Measurements from ENCODE around the gene KCNIP1.

DNA sequence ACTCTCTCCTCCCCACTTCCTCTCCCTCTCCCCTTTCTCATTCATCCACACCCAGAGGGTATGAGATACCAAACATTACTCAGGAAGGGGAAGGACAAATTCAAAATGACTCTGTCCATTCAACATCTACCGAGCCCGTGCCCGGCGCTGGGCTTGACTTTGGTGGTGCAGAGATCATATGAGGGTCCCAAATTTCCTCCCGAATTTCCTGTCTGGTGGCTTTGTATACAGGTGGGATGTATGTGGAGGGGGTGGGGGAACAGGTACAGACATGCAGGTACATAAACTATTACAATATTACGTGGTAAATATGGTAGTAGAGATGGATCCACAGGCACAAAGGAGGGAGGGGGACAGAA is 257.9 kb downstream of the KCNIP1 start:
- TF ChIP-seq, protein P1, sequence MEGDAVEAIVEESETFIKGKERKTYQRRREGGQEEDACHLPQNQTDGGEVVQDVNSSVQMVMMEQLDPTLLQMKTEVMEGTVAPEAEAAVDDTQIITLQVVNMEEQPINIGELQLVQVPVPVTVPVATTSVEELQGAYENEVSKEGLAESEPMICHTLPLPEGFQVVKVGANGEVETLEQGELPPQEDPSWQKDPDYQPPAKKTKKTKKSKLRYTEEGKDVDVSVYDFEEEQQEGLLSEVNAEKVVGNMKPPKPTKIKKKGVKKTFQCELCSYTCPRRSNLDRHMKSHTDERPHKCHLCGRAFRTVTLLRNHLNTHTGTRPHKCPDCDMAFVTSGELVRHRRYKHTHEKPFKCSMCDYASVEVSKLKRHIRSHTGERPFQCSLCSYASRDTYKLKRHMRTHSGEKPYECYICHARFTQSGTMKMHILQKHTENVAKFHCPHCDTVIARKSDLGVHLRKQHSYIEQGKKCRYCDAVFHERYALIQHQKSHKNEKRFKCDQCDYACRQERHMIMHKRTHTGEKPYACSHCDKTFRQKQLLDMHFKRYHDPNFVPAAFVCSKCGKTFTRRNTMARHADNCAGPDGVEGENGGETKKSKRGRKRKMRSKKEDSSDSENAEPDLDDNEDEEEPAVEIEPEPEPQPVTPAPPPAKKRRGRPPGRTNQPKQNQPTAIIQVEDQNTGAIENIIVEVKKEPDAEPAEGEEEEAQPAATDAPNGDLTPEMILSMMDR (optimal IDR thresholded peaks at IDR 0.05 in 1 of 3, IDR thresholded peaks at IDR 0.05 in 1 of 3, conservative IDR thresholded peaks at IDR 0.05 in 1 of 3; ENCODE audit: extremely low read depth in 1 of 3, insufficient read depth in 2 of 3, low read length in 3 of 3): no peak
- no peak for TF ChIP-seq EZH2 (IDR thresholded peaks at IDR 0.05; ENCODE audit: low read length)

Data from keratinocyte (primary cell).